NB4 (cell line): ENCODE results near the gene FDX2.
"Not testable (repeated sequence)": the region's sequence is repeated elsewhere in the genome, so short reads cannot be mapped to it uniquely, and the experiment has no call there.

Experiments used
- MYC ChIP-seq: IDR thresholded peaks from 2 replicates; pipeline ENCODE4 v1.6.1; 2011; ENCODE audit warnings: low read depth, low read length
- POLR2A ChIP-seq: IDR thresholded peaks from 2 replicates; pipeline ENCODE4 v1.6.1; 2011; ENCODE audit warnings: mild to moderate bottlenecking; ENCODE audit not compliant: insufficient read length; ENCODE audit errors: extremely low read depth
- TF ChIP-seq, protein P1 (sequence below): IDR thresholded peaks from one replicate; pipeline ENCODE4 v1.5.1; 2012; ENCODE audit warnings: low read depth, low read length
- TF ChIP-seq, protein P2 (sequence below): IDR thresholded peaks from 2 replicates; pipeline ENCODE4 v1.6.1; 2011; ENCODE audit warnings: low read depth, low read length

DNA sequence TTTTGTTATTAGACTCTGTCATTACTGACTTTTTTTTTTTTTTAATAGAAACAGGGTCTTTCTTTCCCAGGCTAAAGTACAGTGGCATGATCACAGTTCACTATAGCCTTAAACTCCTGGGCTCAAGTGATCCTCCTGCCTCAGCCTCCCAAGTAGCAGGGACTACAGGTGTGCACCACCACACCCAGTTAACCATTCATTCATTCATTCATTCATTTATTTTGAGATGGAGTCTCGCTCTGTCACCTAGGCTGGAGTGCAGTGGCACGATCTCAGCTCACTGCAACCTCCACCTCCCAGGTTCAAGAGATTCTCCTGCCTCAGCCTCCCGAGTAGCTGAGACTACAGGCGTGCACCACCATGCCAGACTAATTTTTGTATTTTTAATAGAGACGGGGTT is 33.8 kb downstream of the FDX2 start:
- not testable (repeated sequence) for TF ChIP-seq POLR2A, MYC
- TF ChIP-seq, protein P1, sequence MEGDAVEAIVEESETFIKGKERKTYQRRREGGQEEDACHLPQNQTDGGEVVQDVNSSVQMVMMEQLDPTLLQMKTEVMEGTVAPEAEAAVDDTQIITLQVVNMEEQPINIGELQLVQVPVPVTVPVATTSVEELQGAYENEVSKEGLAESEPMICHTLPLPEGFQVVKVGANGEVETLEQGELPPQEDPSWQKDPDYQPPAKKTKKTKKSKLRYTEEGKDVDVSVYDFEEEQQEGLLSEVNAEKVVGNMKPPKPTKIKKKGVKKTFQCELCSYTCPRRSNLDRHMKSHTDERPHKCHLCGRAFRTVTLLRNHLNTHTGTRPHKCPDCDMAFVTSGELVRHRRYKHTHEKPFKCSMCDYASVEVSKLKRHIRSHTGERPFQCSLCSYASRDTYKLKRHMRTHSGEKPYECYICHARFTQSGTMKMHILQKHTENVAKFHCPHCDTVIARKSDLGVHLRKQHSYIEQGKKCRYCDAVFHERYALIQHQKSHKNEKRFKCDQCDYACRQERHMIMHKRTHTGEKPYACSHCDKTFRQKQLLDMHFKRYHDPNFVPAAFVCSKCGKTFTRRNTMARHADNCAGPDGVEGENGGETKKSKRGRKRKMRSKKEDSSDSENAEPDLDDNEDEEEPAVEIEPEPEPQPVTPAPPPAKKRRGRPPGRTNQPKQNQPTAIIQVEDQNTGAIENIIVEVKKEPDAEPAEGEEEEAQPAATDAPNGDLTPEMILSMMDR, result not testable (repeated sequence)
- TF ChIP-seq, protein P2, sequence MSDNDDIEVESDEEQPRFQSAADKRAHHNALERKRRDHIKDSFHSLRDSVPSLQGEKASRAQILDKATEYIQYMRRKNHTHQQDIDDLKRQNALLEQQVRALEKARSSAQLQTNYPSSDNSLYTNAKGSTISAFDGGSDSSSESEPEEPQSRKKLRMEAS, result not testable (repeated sequence)
